GM19395 (cell line): ENCODE results near the gene KCNQ5.

Experiments
- ATAC-seq: cut with Tn5 transposase; IDR thresholded peaks from one replicate; pipeline ENCODE4 v1.9.1; 2021; ENCODE audit warnings: mild to moderate bottlenecking, moderate library complexity; ENCODE audit not compliant: unreplicated experiment

KCNQ5 gene

GRCh38 chr6:72789145-72789544, 167.3 kb downstream of the KCNQ5 start:
- no peak for ATAC-seq

GRCh38 chr6:72792692-72793091, 170.8 kb downstream of the KCNQ5 start:
- no peak for ATAC-seq

- ATAC-seq = no peak
Observed at GRCh38 chr6:72793641-72794395, 172.0 kb downstream of the KCNQ5 start.

GRCh38 chr6:72798196-72798595, 176.3 kb downstream of the KCNQ5 start:
- ATAC-seq = no peak

- ATAC-seq = no peak
Observed at GRCh38 chr6:72809746-72810379, 188.0 kb downstream of the KCNQ5 start.

- no peak for ATAC-seq
Observed at GRCh38 chr6:72810571-72811280, 188.9 kb downstream of the KCNQ5 start.

GRCh38 chr6:72811971-72812421, 190.1 kb downstream of the KCNQ5 start:
- ATAC-seq = no peak

- ATAC-seq = no peak
Observed at GRCh38 chr6:72813807-72814596, 192.1 kb downstream of the KCNQ5 start.

- ATAC-seq = no peak
Observed at GRCh38 chr6:72816022-72816421, 194.2 kb downstream of the KCNQ5 start.

GRCh38 chr6:72817208-72817607, 195.3 kb downstream of the KCNQ5 start:
- ATAC-seq = no peak

- no peak for ATAC-seq
Observed at GRCh38 chr6:72819609-72820008, 197.7 kb downstream of the KCNQ5 start.

- no peak for ATAC-seq
Observed at GRCh38 chr6:72820153-72820552, 198.3 kb downstream of the KCNQ5 start.

GRCh38 chr6:72820906-72821305, 199.0 kb downstream of the KCNQ5 start:
- no peak for ATAC-seq

- no peak for ATAC-seq
Observed at GRCh38 chr6:72822023-72822422, 200.2 kb downstream of the KCNQ5 start.

- ATAC-seq = no peak
Observed at GRCh38 chr6:72822691-72823090, 200.8 kb downstream of the KCNQ5 start.

- ATAC-seq = peak; percentile 79
Observed at GRCh38 chr6:72824833-72825232, 203.0 kb downstream of the KCNQ5 start.

GRCh38 chr6:72825315-72825911, 203.5 kb downstream of the KCNQ5 start:
- peak; percentile 48 for ATAC-seq

- no peak for ATAC-seq
Observed at GRCh38 chr6:72826037-72826436, 204.2 kb downstream of the KCNQ5 start.

GRCh38 chr6:72826744-72827438, 205.0 kb downstream of the KCNQ5 start:
- ATAC-seq = no peak

- no peak for ATAC-seq
Observed at GRCh38 chr6:72828904-72829303, 207.0 kb downstream of the KCNQ5 start.
